Stomach (tissue), 4 donors: ENCODE data around the gene KRABD2.

Experiments
- EP300 ChIP-seq: sonication (generic); formaldehyde crosslinking; IDR thresholded peaks from one replicate; pipeline ENCODE4 v1.6.1; 2017; ENCODE audit warnings: antibody characterized with exemption
- POLR2A ChIP-seq, 4 donors: fragments of 450-650 bp; IDR thresholded peaks; one replicate each; pipeline ENCODE4 v1.6.1; 2016; ENCODE audit warnings: antibody characterized with exemption in 4 of 4, control low read depth in 2 of 4, mild to moderate bottlenecking in 1 of 4, moderate library complexity in 1 of 4
- POLR2AphosphoS5 ChIP-seq, 3 donors: sonication (generic); formaldehyde crosslinking; IDR thresholded peaks; one replicate each; pipeline ENCODE4 v1.6.1; 2016; ENCODE audit warnings: antibody characterized with exemption in 3 of 3
- TF ChIP-seq, protein P1 (sequence below), 7 experiments: fragments of 450-650 bp in 4 of 7; fragments of 200-600 bp in 3 of 7; sonication (generic) in 3 of 7; IDR thresholded peaks; one replicate each; pipeline ENCODE4 v1.5.1; 2016 to 2019; ENCODE audit warnings: antibody characterized with exemption in 7 of 7, control low read depth in 2 of 7, mild to moderate bottlenecking in 1 of 7

DNA sequence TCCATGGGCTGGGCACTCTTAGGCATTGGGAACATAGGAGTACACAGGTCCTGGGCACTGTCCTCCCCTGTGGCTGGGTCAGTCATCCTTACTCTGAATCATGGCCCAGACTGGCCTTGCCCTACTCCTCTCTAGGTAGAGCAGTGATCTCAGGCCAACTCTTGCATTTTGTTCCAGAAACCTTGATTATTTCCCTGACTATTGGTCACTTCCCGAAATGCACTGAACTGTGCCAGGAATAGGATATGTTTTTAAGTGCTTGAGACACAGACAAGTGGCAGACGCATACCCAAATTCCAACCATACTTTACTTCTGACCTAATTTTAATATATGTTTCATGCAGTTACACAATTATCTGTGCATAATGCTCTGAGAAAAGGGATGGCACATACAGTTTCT lies 10.3 kb downstream of the KRABD2 start:
- TF ChIP-seq, protein P1, sequence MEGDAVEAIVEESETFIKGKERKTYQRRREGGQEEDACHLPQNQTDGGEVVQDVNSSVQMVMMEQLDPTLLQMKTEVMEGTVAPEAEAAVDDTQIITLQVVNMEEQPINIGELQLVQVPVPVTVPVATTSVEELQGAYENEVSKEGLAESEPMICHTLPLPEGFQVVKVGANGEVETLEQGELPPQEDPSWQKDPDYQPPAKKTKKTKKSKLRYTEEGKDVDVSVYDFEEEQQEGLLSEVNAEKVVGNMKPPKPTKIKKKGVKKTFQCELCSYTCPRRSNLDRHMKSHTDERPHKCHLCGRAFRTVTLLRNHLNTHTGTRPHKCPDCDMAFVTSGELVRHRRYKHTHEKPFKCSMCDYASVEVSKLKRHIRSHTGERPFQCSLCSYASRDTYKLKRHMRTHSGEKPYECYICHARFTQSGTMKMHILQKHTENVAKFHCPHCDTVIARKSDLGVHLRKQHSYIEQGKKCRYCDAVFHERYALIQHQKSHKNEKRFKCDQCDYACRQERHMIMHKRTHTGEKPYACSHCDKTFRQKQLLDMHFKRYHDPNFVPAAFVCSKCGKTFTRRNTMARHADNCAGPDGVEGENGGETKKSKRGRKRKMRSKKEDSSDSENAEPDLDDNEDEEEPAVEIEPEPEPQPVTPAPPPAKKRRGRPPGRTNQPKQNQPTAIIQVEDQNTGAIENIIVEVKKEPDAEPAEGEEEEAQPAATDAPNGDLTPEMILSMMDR (IDR thresholded peaks at IDR 0.05), result no peak
- TF ChIP-seq POLR2A (IDR thresholded peaks at IDR 0.05) (no peak), POLR2AphosphoS5 (IDR thresholded peaks at IDR 0.05) (peak in 1 of 3 donors; percentile 30), EP300 (no peak)
